Neutrophil (primary cell): ENCODE measurements around the gene ADD3.

Source experiments
- H3K27ac ChIP-seq: fragments of 200-600 bp; sonication (generic); 2 replicates; pipeline ENCODE4 v1.5.1; 2016; ENCODE audit warnings: mild to moderate bottlenecking, moderate library complexity
- H3K27me3 ChIP-seq: fragments of 200-600 bp; sonication (generic); 2 replicates; pipeline ENCODE4 v1.6.0; 2016; ENCODE audit warnings: mild to moderate bottlenecking
- H3K36me3 ChIP-seq: fragments of 200-600 bp; sonication (generic); 2 replicates; pipeline ENCODE4 v1.5.1; 2017
- H3K4me1 ChIP-seq, 2 experiments: fragments of 200-600 bp in 1 of 2; sonication (generic) in 1 of 2; 1 replicate in 1 of 2; 2 replicates in 1 of 2; pipeline versions ENCODE4 v1.5.1 to v1.6.1; 2013 to 2016; ENCODE audit warnings: low read depth in 1 of 2, low read length in 1 of 2, mild to moderate bottlenecking in 1 of 2, moderate library complexity in 1 of 2; ENCODE audit not compliant: control insufficient read depth in 1 of 2, insufficient read depth in 1 of 2
- H3K4me3 ChIP-seq, 2 experiments: fragments of 200-600 bp in 1 of 2; sonication (generic) in 1 of 2; 1 replicate in 1 of 2; 2 replicates in 1 of 2; pipeline ENCODE4 v1.5.1; 2013 to 2016; ENCODE audit warnings: low read depth in 1 of 2, low read length in 1 of 2, mild to moderate bottlenecking in 1 of 2, moderate library complexity in 1 of 2
- H3K9me3 ChIP-seq: fragments of 200-600 bp; sonication (generic); 2 replicates; pipeline ENCODE4 v1.5.1; 2016
- TF ChIP-seq, protein P1 (sequence below): fragments of 200-600 bp; sonication (generic); IDR thresholded peaks from 2 replicates; pipeline ENCODE4 v1.5.1; 2016; ENCODE audit warnings: antibody characterized with exemption

Gene ADD3

DNA sequence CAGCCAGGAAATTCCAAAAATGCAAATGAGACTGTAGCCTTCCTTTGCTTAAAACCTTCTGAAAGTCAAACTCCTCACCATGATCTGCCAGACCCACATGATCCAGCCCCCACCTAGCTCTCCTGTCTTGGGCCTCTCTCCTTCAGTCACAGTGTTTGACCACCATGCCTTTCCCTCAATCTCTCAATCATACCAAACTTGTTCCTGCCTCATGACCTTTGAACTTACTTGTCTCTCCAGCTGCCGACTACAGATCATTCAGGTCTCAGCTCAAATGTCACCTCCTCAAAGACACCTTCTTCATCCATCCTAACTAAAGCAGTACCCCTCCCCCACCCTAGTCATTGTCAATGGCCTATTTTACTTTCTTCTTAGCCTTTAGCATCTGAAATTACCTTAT is 9.3 kb upstream of the ADD3 start:
- TF ChIP-seq, protein P1, sequence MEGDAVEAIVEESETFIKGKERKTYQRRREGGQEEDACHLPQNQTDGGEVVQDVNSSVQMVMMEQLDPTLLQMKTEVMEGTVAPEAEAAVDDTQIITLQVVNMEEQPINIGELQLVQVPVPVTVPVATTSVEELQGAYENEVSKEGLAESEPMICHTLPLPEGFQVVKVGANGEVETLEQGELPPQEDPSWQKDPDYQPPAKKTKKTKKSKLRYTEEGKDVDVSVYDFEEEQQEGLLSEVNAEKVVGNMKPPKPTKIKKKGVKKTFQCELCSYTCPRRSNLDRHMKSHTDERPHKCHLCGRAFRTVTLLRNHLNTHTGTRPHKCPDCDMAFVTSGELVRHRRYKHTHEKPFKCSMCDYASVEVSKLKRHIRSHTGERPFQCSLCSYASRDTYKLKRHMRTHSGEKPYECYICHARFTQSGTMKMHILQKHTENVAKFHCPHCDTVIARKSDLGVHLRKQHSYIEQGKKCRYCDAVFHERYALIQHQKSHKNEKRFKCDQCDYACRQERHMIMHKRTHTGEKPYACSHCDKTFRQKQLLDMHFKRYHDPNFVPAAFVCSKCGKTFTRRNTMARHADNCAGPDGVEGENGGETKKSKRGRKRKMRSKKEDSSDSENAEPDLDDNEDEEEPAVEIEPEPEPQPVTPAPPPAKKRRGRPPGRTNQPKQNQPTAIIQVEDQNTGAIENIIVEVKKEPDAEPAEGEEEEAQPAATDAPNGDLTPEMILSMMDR, result no peak
- H3K9me3 ChIP-seq, result no peaks in the 10 kb centered on the region
- H3K36me3 ChIP-seq, result no peaks in the 10 kb centered on the region

DNA sequence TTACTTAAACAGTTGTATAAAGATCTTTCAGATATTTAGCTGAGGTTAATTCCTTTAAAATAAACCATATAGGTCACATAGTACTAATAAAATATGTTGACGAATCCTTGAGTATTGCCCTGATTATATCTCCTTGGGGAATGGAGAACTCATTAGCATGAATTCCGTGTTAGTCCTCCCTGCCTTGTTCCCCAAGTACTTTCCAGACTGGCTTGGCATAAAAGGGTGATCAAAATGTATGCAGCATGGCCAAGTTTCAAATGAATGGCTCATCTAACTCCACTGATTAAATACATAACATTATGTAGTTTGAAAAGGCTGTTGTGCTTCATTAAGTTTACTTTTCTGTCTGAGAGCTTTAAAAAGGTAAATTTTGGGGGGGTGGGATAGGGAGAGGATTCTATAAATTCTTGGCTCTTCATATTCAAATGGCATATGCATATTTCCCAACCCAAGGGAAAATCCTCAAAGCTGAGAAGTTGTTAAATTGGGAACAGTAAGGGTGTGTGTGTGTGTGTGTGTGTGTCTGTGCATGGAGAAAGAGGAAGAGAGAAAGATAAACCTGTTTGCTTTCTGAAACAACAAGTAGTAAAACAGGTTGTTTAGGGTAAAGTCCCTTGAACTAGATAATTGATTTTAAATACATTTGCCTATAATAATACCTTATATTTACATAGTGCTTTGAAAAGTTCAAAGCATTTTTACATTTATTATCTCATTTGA is 4.8 kb upstream of the ADD3 start:
- Histone ChIP-seq H3K4me3 (no peak overlapping the region), H3K27ac (peak overlapping the region; percentile 41), H3K36me3 (no peaks in the 10 kb centered on the region)

More for the DNA sequence above, 9.3 kb upstream of the ADD3 start:
- H3K27me3 ChIP-seq, result no peaks in the 10 kb centered on the region
- H3K4me1 ChIP-seq, result peaks cover 9 to 17% of the 10 kb centered on the region in 2 experiments
- no peak overlapping the region for H3K4me3 ChIP-seq
- no peak overlapping the region for H3K27ac ChIP-seq

DNA sequence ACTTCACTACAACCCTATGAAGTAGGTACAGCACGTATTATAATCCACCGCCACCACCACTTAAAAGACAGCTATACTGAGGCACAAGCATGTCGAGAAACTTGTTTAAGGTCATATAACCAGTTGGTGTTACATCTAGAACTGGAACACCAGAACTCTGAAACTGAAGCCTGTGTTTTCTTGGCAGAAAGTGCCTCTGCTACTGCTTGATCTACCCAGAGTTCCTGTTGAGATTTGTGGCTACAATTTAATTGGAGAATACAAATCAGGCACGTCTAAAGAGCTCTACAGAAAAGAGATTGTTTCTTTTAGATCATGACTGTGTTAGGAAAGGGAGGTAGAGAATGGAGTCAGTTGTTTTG is 4.3 kb upstream of the ADD3 start:
- H3K9me3 ChIP-seq, result no peaks in the 10 kb centered on the region
- H3K4me1 ChIP-seq, result peaks cover 13 to 29% of the 10 kb centered on the region in 2 experiments
- no peaks in the 10 kb centered on the region for H3K36me3 ChIP-seq
- no peaks in the 10 kb centered on the region for H3K27me3 ChIP-seq
- H3K4me3 ChIP-seq, result no peak overlapping the region
- TF ChIP-seq, protein P1, result no peak
- H3K27ac ChIP-seq, result peak overlapping the region; percentile 41

More for the DNA sequence above, 4.8 kb upstream of the ADD3 start:
- H3K9me3 ChIP-seq, result no peaks in the 10 kb centered on the region
- peaks cover 13 to 29% of the 10 kb centered on the region in 2 experiments for H3K4me1 ChIP-seq
- TF ChIP-seq, protein P1, result no peak
- no peaks in the 10 kb centered on the region for H3K27me3 ChIP-seq

DNA sequence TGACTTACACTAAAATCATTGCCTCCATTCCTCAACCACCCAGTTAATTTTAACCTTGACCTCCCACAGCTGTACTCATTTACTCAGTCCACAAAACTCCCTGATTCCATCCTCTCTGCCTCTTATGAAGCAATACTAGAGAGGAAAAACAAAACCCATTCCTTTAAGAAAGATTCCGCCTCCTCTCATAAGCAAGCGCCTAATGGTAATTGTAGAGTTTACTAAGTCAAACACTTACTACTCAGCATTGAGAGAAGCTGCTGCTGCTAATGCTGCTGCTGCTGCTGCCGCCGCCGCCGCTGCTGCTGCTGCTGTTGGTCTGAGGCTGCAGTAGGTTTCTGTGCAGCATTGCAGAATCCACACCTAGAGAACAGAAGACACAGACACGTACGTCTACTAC is 2.1 kb upstream of the ADD3 start:
- no peaks in the 10 kb centered on the region for H3K9me3 ChIP-seq
- no peaks in the 10 kb centered on the region for H3K27me3 ChIP-seq
- no peak overlapping the region for H3K4me3 ChIP-seq
- peak overlapping the region; percentile 93 for H3K27ac ChIP-seq
- TF ChIP-seq, protein P1, result no peak
- no peaks in the 10 kb centered on the region for H3K36me3 ChIP-seq
- peaks cover 34 to 47% of the 10 kb centered on the region in 2 experiments for H3K4me1 ChIP-seq

DNA sequence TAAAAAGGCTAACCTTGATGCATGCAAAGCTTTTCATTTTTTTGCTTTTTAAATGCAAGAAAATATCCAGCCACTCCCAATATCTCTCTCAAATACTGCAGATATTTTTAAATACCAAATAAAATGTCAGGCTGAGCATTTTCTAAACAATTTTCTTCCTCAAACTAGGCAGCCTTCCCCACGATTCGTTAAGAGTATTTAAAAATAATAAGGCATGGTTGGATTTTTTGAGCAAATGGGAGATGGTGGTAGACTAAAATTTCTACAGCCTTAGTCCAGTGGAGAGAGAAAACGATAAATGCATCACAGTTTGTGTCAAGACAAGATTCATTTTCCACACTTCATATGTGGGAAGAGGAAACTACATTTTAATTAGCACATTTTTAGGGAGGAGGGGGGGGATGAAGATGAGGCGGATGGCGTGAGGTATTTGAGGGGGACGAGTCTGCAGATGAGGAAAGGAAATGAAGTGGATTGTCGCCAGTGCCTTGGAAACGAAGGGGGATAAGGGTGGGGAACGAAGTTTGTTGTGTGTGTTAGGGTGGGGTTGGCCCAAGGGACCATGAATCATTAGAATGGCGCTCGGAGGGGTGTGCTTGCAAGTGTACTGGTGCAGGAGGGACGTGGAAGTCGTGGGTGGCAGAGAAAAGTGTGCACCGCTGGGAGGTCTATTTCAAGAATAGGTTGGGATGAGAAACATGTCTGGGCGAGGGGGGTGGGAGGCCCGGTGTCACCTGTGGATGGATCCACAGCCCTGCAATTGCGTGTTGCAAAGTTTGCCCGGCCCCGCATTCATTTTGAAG is 1.2 kb upstream of the ADD3 start:
- peak overlapping the region; percentile 93 for H3K27ac ChIP-seq
- TF ChIP-seq, protein P1, result no peak
- no peaks in the 10 kb centered on the region for H3K9me3 ChIP-seq
- H3K27me3 ChIP-seq, result no peaks in the 10 kb centered on the region
- H3K4me1 ChIP-seq, result peaks cover 42 to 55% of the 10 kb centered on the region in 2 experiments
- no peaks in the 10 kb centered on the region for H3K36me3 ChIP-seq
- H3K4me3 ChIP-seq, result peak overlapping the region in 1 of 2 experiments; percentile 86
